GM04503 (cell line): ENCODE data around the gene SDR39U1.

Experiments
- DNase-seq: peaks from one replicate; pipeline ENCODE4 v3.0.0-alpha.2; 2012; ENCODE audit warnings: low read depth

The SDR39U1 gene

DNA sequence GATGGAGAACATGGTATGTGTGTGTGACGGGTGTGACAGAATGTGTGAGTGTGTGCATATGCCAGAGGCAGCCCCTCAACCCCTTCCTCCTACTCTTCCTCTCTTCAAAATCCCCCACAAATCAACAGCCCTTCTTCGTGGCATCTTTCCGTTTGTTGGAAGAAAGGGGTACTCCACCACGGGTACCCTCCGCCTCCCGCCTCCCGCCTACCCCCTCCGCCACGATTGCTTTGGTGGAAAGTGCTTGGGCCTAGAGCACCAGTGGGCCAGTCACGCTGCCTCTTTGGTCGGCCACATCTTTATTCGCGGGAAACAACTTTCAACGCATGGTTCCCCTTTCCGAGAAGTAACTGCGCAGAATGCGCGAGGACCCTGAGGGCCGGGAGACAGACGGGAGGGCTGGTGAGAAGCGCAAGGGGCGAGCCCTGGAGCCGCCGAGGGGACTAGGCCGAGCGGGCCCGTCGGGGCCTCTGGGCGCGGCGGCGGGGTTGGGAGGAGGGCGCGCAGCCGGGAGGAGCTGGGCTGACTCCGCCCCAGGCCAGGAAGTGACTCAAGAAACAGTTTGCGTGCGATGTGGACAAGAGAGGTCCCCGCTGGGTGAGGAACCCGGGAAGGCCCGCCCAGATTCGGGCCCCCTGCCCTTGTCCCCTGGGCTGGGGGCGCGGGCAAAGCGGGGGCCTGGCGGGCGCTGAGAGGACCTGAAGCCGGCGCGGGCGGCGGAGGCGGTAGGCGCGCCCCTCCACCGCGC lies 13.0 kb downstream of the SDR39U1 start, which contains the start of the genes CBLN3 and KHNYN:
CBLN3 (minus strand) TSS at position 274 of the 748 bp plus-strand sequence. CDS start 614 bp downstream, outside the sequence.
KHNYN (plus strand) TSS at position 560 of the 748 bp plus-strand sequence. CDS start 777 bp downstream, outside the sequence.
- peak; percentile 69 for DNase-seq

DNA sequence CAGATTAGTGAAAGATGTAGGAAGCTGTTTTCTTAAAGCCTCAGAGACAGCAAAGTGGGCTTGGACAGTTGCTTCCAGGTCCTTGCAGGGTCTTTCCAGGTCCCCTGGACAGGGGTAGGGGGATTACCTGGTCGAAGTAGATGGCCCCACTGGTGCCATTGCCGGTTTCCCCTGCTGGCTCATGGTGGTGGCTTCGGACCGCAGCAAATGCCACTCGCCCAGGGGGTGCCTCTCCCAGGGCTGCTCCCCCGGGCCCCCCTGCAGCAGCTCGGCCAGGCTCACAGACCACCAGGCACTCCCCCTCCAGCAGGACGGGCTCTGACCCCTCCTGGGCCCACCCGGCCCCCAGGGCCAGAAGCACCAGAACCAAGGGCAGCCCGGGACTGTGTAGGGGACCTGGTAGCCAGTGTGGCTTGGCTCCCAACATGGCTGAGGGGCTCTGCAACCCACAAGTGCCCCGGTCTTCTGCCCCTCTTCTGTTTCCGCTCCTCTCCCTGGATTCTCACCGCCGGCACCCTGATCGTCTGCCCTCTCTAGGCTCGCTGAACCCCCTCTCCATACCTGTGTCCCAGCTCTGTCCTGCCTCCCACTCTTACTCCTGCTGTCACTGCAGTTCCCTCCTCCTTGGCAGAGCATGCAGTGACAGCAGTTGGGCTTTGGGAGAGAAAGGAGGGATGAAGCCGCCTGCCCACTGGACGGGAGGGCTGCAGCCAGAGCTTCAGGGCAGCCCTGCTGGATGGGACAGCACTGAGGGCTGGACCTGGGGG lies 13.8 kb downstream of the SDR39U1 start:
- DNase-seq = no peak

DNA sequence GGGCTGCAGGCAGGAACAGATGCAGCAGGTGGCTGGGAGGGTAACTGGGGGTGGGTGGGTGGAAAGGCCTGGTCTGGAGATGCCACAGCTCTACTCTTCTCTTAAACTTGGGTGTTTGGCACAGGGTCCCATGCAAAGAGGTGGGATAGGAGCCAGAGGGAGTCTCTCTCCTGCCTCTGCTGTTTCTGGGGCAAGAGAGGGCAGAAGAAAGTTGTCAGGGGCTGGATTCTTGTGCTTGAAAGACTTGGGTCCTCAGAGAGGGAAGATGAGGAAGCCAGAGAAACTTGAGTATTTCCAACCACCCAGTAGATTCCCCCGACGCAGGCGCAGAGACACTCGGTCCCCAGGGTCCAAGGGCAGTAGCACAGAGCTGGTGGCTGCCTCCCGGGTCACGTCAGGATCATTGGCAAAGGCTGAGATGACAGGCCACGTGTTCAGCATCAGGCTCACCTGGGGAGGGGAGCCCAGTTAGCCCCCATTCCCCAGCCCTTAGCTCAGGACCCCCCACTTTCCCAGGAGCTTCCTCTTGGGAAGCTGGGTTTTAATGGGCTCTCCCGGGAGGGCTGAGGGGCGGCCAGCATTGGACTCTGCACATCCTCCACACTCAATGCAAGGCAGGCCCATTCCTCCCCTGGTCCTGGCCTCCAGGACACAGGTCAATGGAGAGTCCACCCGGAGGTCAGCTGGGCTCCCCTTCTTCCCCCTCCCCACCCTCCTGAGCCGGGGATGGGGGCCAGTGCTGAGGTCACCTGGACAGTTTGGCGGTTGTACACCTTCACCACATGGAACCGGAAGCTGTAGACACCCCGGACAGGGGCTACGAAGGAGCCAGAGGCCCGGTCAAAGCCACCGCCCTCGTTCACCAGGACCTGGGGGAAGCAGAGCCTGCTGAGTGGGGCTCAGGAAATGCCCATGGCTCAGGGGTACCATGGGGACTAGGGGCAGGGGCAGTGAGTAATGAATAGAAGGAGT lies 14.8 kb downstream of the SDR39U1 start:
- DNase-seq = no peak

DNA sequence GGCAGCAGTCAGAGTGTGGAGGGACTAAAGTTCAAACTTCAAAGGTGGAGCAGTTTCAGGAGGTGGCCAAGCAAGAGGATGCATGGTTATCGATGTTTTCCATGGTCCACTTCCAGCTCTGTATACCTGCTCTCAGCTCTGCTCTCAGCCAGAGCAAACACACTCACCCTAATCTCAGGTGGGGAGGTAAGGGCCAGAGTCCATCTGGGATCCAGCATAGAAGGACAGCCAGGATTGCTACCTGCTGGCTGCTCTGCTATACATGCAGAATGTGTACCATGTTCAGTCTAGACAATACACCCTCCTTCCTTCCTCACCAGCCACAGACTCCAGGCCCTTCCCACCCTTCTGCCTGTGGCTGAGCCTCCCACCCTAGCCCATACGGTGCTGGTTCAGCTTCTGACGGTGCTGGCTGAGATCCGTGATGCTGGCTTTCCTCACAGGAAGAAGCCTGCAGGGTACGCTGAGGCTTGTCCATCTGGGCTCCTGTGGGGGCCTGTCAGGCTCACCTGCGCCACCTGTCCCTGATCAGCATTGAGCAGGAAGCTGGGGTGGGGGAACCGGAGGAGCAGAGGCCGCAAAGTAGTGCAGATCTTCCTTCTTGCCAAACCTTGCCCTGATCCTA lies 15.6 kb downstream of the SDR39U1 start:
- DNase-seq = no peak

DNA sequence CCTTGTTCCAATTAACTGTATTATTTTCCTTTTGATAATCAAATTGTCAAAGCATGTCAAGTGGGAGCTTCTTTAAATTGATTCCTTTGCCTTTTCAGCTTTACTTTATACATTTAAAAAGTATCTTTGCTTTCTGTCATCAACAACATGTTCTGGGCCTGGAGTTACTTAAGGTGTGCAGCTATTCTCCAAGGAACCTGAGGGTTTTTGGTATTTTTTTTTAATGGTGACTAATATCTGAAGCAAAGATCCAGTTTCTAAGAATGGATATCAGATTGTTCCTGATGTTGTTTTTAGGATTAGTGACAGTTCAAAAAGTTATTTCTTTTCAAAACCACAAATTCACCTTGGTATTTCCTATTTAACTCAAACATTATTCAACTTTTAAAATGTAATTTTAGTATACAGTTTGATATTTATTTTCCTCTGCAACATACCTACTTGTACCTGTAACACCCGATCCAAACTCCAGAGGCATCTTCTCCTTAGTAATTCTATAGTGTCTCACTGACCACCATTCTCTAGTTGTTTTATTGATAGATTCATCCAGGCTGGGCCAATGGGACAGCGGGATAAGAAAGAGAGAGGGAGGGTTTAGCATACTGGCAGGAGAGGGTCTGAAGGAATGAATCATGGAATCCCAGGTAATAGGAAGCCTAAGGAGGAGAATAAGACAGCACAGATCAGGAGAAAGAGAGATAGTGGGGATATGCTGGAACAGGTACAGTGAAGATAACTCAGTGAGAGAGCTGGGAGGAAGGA lies 16.2 kb downstream of the SDR39U1 start:
- no peak for DNase-seq

DNA sequence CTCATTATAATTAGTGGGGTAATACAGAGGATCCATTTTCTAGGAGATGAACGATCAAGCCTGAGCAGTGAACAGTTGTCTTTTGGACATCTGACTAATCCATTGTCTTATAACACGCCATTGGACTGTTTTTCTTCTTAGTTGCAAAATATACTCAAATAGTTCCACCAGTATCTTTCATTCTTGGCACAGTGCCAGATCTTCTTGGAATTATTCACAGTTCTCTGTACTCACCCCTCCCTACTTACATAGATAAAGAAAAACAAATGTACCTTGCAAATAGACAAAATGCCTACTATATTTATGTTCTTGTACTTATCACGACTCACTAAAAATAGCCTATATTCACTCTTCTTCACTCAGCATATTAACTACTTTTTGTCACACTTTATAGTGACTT lies 16.9 kb downstream of the SDR39U1 start:
- no peak for DNase-seq

DNA sequence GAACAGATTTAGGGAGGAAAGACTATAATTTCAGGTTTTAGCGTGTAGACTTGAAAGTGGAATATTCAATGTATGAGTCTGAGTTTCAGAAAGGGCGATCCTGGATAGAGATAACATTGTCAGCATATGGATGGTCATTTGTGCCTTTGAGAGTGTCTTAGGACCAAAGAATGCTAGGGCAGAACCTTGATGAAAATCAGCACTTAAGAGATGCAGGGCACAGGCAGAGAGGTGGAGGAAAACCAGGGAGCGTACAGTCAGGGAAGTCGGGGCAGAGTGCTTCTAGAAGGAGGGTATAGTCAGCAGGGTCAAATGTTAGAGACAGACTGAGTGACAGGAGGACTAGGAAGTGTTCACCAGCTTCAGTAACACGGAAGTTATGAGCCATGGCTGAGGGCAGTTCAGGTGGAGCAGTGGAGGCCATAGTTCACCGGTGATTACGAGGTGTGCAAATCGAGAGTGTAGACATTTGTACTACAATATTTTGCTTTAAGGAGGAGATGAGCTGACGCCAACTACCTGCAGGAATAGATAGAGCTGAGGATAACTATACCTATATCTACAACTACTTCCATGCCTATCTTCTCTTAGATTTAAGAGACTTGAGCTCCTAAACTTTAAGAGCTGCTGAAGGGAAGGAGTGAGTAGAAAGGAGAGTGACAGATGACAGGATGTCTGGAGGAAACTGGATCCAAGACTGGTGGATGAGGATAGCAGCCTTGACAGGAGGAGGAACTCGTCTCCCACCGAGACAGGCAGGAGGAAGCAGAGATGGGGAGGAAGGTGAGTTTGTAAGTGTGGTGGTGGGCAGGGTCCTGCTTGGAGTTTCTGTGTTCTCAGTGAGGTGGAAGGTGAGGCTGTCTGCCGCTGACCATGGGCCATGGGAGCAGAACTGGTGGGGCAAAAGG lies 19.6 kb downstream of the SDR39U1 start:
- DNase-seq = no peak

DNA sequence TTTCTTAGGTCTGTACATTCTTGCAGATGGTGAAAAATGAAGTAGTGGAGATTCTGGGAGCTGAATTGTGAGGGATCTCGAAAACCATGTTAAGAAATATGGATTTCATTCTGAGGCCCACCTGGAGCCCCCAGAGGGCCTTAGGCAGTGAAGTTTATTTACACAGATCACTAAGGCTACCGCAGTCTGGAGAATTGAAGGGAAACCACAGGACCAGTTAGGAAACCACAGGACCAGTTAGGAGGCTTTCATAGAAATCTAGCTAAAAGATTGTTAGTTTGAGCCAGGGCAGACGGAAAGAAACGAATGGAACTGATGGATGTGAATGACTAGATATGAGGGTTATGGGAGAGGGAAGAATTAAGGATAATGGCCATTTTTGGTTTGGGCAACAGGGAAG lies 20.3 kb downstream of the SDR39U1 start:
- DNase-seq = no peak

DNA sequence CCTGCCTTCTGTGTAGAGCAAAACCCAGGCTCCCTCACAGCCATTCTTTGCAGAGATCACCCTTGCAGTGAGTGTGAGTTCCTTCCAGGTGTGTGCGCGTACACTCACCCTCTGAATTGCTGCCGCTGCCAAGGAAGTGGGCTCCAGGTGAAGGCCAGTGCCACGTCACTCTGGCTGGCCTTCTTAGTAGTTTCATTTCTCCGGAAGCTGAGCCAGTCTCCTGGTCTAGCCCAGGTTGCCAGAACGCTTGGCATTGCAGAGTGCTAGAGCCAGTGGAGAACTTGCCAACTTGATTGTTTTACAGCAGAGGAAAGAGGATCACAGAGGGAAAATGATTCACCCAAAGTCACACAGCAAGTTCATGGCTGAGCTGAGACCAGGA lies 24.1 kb downstream of the SDR39U1 start:
- DNase-seq = no peak

DNA sequence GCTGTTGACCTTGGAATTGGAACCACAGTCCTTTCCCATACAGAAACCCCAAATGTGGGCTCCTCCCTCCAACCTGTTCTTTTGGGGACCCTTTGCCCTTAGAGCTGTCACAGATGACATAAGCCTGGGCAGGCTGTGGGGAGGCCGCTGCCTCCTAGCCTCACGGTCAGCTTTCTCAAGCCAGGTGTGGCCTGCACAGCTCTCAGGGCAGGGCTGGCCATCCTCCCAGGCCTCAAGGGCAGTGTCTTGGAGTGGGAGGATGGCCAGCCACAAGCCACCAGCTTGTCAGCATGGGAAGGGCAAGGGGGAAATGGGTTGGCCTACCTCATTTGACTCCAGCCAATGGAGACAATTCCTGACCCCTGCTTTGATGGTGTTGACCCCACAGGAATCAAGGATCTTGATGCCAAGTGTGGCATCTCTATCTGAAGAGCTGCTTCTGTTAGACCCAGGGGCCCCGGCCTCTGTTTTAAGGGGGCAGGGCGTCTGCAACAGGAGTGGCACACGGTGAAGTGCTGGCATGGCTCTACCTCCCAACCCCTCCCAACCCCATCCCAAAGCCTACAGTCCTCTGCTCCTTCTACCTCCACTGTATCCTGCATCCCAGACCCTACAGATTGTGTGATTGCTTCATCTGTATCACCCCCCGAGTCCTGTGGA lies 24.6 kb downstream of the SDR39U1 start:
- no peak for DNase-seq

DNA sequence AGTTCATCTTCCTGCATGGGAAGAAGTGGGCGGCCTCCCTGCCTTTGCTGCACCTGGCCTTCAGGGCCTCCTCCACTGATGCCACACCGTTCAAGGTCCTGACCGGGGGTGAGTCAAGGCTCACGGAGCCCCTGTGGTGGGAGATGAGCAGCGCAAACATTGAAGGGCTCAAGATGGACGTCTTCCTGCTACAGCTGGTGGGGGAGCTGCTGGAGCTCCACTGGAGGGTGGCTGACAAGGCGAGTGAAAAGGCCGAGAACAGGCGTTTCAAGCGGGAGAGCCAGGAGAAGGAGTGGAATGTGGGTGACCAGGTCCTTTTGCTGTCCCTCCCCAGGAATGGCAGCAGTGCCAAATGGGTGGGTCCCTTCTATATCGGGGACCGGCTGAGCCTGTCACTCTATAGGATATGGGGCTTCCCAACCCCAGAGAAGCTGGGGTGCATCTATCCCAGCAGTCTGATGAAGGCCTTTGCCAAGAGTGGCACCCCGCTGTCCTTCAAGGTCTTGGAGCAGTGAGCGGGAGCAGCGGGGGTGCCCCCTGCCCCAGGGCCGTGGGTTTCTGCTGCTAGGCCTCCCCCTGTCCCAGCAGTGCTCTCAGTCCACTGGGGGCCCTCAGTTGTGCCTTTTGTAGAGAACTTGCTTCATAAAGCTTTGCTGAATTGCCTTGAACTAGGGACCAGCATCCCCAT lies 25.5 kb downstream of the SDR39U1 start:
- no peak for DNase-seq

DNA sequence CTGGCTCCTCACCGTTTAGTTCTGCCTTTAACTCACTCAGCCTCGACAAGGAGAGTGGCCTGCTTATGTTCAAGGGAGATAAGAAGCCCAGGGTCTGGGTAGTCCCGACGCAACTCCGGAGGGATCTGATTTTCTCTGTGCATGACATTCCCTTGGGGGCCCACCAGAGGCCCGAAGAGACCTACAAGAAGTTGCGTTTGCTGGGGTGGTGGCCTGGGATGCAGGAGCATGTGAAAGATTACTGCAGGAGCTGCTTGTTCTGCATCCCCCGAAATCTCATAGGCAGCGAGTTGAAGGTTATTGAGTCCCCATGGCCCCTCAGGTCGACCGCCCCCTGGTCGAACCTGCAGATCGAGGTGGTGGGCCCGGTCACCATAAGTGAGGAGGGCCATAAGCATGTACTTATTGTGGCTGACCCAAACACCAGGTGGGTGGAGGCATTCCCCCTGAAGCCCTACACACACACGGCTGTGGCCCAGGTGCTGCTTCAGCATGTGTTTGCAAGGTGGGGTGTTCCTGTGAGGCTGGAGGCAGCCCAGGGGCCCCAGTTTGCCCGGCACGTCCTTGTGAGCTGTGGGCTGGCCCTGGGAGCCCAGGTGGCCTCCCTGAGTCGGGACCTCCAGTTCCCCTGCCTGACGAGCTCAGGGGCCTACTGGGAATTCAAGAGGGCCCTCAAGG lies 26.2 kb downstream of the SDR39U1 start:
- DNase-seq = no peak

DNA sequence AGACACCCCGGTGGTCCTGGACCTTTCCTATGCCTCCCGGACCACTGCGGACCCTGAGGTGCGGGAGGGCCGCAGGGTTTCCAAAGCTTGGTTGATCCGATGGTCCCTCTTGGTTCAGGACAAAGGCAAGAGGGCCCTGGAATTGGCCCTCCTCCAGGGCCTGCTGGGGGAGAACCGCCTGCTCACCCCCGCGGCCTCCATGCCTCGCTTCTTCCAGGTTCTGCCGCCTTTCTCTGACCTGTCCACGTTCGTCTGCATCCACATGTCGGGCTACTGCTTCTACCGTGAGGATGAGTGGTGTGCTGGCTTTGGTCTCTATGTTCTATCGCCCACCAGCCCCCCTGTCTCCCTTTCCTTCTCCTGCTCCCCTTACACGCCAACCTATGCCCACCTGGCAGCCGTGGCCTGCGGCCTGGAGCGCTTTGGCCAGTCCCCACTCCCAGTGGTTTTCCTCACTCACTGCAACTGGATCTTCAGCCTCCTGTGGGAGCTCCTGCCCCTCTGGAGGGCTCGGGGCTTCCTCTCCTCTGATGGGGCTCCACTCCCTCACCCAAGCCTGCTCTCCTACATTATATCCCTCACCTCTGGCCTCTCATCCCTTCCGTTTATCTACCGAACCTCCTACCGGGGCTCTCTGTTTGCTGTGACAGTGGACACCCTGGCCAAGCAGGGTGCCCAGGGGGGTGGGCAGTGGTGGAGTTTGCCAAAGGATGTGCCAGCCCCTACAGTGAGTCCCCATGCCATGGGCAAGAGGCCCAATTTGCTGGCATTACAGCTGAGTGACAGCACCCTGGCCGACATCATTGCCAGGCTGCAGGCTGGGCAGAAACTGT lies 26.9 kb downstream of the SDR39U1 start:
- no peak for DNase-seq

DNA sequence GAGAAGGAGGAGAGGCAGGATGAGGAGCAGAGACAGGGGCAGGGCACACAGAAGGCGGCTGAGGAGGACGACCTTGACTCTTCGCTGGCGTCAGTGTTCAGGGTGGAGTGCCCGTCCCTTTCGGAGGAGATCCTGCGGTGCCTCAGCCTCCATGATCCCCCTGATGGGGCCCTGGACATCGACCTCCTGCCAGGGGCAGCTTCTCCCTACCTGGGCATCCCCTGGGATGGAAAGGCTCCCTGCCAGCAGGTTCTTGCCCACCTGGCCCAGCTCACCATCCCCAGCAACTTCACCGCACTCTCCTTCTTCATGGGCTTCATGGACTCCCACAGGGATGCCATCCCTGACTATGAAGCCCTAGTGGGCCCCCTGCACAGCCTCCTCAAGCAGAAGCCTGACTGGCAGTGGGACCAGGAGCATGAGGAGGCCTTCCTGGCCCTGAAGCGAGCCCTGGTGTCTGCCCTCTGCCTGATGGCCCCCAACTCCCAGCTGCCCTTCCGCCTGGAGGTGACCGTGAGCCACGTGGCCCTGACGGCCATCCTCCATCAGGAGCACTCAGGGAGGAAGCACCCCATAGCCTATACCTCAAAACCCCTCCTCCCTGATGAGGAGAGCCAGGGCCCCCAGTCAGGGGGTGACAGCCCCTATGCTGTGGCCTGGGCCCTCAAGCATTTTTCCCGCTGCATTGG lies 27.7 kb downstream of the SDR39U1 start:
- DNase-seq = no peak

DNA sequence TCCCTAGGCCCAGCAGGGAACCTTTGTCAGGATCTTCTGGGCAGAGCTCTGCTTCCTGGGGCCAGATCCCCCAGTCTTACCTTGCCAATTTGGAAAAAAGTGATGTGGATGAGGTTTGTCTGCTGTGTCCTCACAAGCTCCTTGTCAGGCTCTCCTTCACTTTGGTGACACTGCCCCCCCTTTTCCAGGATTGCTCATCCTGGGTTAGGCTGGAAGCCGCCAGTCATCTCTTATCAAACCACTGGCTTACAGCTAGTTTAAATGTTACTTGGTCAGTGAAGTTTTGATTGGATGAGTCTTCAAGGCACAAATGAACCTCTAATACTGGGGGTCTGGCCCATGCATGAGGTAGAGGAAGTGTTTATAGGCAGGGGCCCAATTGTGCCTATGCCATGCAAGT lies 28.5 kb downstream of the SDR39U1 start:
- no peak for DNase-seq
